Kidney tubule cell (primary cell): ENCODE data around the gene CEACAM7.
"Not testable (repeated sequence)": the region's sequence is repeated elsewhere in the genome, so short reads cannot be mapped to it uniquely, and the experiment has no call there.

Experiments used
- DNase-seq: peaks from one replicate; pipeline ENCODE4 v3.0.0-alpha.2; 2018; ENCODE audit warnings: low spot score

CEACAM7 gene

GRCh38 chr19:41688098-41688497 is at the start of gene CEACAM7:
TSS of gene CEACAM7 (minus strand) at chr19:41688270. CDS start at chr19:41688165, 105 bp downstream.
- DNase-seq = no peak

- DNase-seq = no peak
Measured at GRCh38 chr19:41735071-41735600, 47.1 kb upstream of the CEACAM7 start.

GRCh38 chr19:41734585-41734984 is 46.5 kb upstream of the CEACAM7 start:
- no peak for DNase-seq

- DNase-seq = no peak
Measured at GRCh38 chr19:41734156-41734555, 46.1 kb upstream of the CEACAM7 start.

GRCh38 chr19:41726493-41726892 is 38.4 kb upstream of the CEACAM7 start:
- no peak for DNase-seq

GRCh38 chr19:41720103-41720502 is 32.0 kb upstream of the CEACAM7 start:
- no peak for DNase-seq

GRCh38 chr19:41718761-41719160 is 30.7 kb upstream of the CEACAM7 start:
- DNase-seq = no peak

- no peak for DNase-seq
Measured at GRCh38 chr19:41714598-41714997, 26.5 kb upstream of the CEACAM7 start.

GRCh38 chr19:41711376-41712261 is 23.5 kb upstream of the CEACAM7 start:
- DNase-seq = no peak

- DNase-seq = no peak
Measured at GRCh38 chr19:41709951-41710645, 22.0 kb upstream of the CEACAM7 start.

GRCh38 chr19:41709516-41709915 is 21.4 kb upstream of the CEACAM7 start:
- not testable (repeated sequence) for DNase-seq

GRCh38 chr19:41708481-41708880 is 20.4 kb upstream of the CEACAM7 start, which contains the start of gene CEACAM5:
TSS of gene CEACAM5 (plus strand) at chr19:41708626. CDS start at chr19:41708732, 106 bp downstream.
- DNase-seq = no peak

GRCh38 chr19:41707871-41708371 is 19.9 kb upstream of the CEACAM7 start:
- DNase-seq = no peak

- peak; percentile 2 for DNase-seq
Measured at GRCh38 chr19:41707502-41707812, 19.4 kb upstream of the CEACAM7 start.

- DNase-seq = peak; percentile 76
Measured at GRCh38 chr19:41706741-41707501, 18.9 kb upstream of the CEACAM7 start.

GRCh38 chr19:41705393-41706174 is 17.5 kb upstream of the CEACAM7 start:
- peak; percentile 60 for DNase-seq

- no peak for DNase-seq
Measured at GRCh38 chr19:41703602-41704293, 15.7 kb upstream of the CEACAM7 start.

- DNase-seq = peak; percentile 89
Measured at GRCh38 chr19:41702171-41702651, 14.1 kb upstream of the CEACAM7 start.

GRCh38 chr19:41701401-41702075 is 13.5 kb upstream of the CEACAM7 start:
- peak; percentile 55 for DNase-seq
